DND-41 (cell line): ENCODE data around the gene GRIP2.

Source experiments
- CTCF ChIP-seq: IDR thresholded peaks from 2 replicates; pipeline ENCODE4 v1.5.1; 2012; ENCODE audit warnings: borderline replicate concordance, low read length, moderate library complexity, mild to moderate bottlenecking; ENCODE audit not compliant: poor library complexity, severe bottlenecking; ENCODE audit errors: extremely low read depth
- EZH2 ChIP-seq: IDR thresholded peaks from 3 replicates; pipeline ENCODE4 v1.6.1; 2012; ENCODE audit warnings: borderline replicate concordance, low read depth, mild to moderate bottlenecking, moderate library complexity, low read length, inconsistent platforms; ENCODE audit not compliant: severe bottlenecking

GRCh38 chr3:14534516-14535191, 5.5 kb downstream of the GRIP2 start:
- TF ChIP-seq CTCF (no peak), EZH2 (no peak)
